Left lung (tissue), 14 donors: ENCODE measurements around the gene MYPOP. TPM values are rescaled to one million over a fixed set of nuclear protein-coding genes. Genes with fewer than 3 reads are reported as not detected.

ENCODE experiments used
- ATAC-seq: fragments of 200-7000 bp; cut with Tn5 transposase; one replicate; pipeline ENCODE4 v1.9.1; 2020; ENCODE audit warnings: moderate library complexity
- DNase-seq, 4 donors: peaks; one replicate each; pipeline ENCODE4 v3.0.0-alpha.2; 2013 to 2020
- H3K27ac ChIP-seq, 2 donors: fragments of 200-600 bp; sonication (generic) in 1 of 2; one replicate each; pipeline versions ENCODE4 v1.5.0 to v1.8.0; 2020 to 2021
- H3K27me3 ChIP-seq, 2 donors: fragments of 200-600 bp; sonication (generic) in 1 of 2; one replicate each; pipeline versions ENCODE4 v1.5.0 to v1.8.0; 2020 to 2021
- H3K36me3 ChIP-seq, 2 donors: fragments of 200-600 bp; sonication (generic) in 1 of 2; one replicate each; pipeline versions ENCODE4 v1.5.0 to v1.8.0; 2020 to 2021
- H3K4me1 ChIP-seq, 2 donors: fragments of 200-600 bp; one replicate each; pipeline ENCODE4 v1.8.0; 2021
- H3K4me3 ChIP-seq, 2 donors: fragments of 200-600 bp; sonication (generic) in 1 of 2; one replicate each; pipeline versions ENCODE4 v1.5.0 to v1.8.0; 2020 to 2021; ENCODE audit warnings: mild to moderate bottlenecking in 1 of 2
- H3K9me3 ChIP-seq, 2 donors: fragments of 200-600 bp; sonication (generic) in 1 of 2; one replicate each; pipeline versions ENCODE4 v1.5.0 to v1.8.0; 2020 to 2021
- CTCF ChIP-seq, 2 donors: fragments of 200-600 bp; sonication (generic) in 1 of 2; IDR thresholded peaks; one replicate each; pipeline versions ENCODE4 v1.5.0 to v1.8.0; 2021; ENCODE audit warnings: antibody characterized with exemption in 2 of 2
- intact Hi-C, 2 donors: fragments of 100-400 bp; cut with DNase I; formaldehyde crosslinking; loops; one replicate each; pipeline versions ENCODE4 v1.11.2 to v1.14.2; 2022
- long read RNA-seq, 12 donors: library from polyadenylated mRNA in 2 of 12; unstranded in 2 of 12; transcript quantifications; one replicate each; pipeline ENCODE4 v2.0.0 and lab custom pipeline, GENCODE V29; 2019 to 2026
- polyA plus RNA-seq, 6 donors: library from polyadenylated mRNA; unstranded; fragments of 120-200 nt; gene quantifications; one replicate each; pipeline ENCODE4 v1.2.1, GENCODE V29; 2013; ENCODE audit not compliant: insufficient read length in 6 of 6
- total RNA-seq, 2 donors: library from RNA; stranded (reverse); fragmentation: NEBNext Ultra II Directional; extraction: Animal tissue kit (Norgen Biotek cat#: 25700); gene quantifications; one replicate each; pipeline ENCODE4 v1.2.1, GENCODE V29; 2021
- donor health status: DM: no; HTN: yes; CAD: no.
- donor health status: DM: no; HTN: no; CAD: no.

Gene MYPOP
- total RNA-seq = 1 to 10 TPM; 7.2 to 8.7 TPM
- polyA plus RNA-seq = 1 to 10 TPM; 3.6 to 6.9 (median 4.8) TPM
- long read RNA-seq, donor 1, transcript MYPOP-201 (3 exons, 1,890 nt) = major isoform, 5 of 5 reads
- long read RNA-seq, donor 1, partial matches to known transcripts = 0 of 5 reads
- long read RNA-seq, donor 1, other reads (novel, unspliced or antisense) = 0 of 5 reads
- long read RNA-seq, donor 2, partial matches to known transcripts = 0 of 4 reads
- long read RNA-seq, donor 2, other reads (novel, unspliced or antisense) = 0 of 4 reads
- long read RNA-seq, donor 3, partial matches to known transcripts = 0 of 2 reads
- long read RNA-seq, donor 3, other reads (novel, unspliced or antisense) = 0 of 2 reads
- long read RNA-seq, donor 4 = 0 reads
- long read RNA-seq, donor 5, partial matches to known transcripts = 0 of 4 reads
- long read RNA-seq, donor 5, other reads (novel, unspliced or antisense) = 0 of 4 reads
- long read RNA-seq, donor 6, partial matches to known transcripts = 0 of 4 reads
- long read RNA-seq, donor 6, other reads (novel, unspliced or antisense) = 0 of 4 reads
- long read RNA-seq, donor 7, partial matches to known transcripts = 0 of 1 reads
- long read RNA-seq, donor 7, other reads (novel, unspliced or antisense) = 0 of 1 reads
- long read RNA-seq, donor 8, transcript MYPOP-201 (3 exons, 1,890 nt) = major isoform, 6 of 6 reads
- long read RNA-seq, donor 8, partial matches to known transcripts = 0 of 6 reads
- long read RNA-seq, donor 8, other reads (novel, unspliced or antisense) = 0 of 6 reads
- long read RNA-seq, donor 9 = 0 reads
- long read RNA-seq, donor 10 = 0 reads
- long read RNA-seq, donor 11 = 0 reads
- long read RNA-seq, donor 12, transcript MYPOP-201 (3 exons, 1,890 nt) = major isoform, 7 of 7 reads
- long read RNA-seq, donor 12, partial matches to known transcripts = 0 of 7 reads
- long read RNA-seq, donor 12, other reads (novel, unspliced or antisense) = 0 of 7 reads

- ATAC-seq = no peak
- H3K4me1 ChIP-seq = peaks cover 11 to 20% of the 10 kb centered on the region in 2 donors
- H3K9me3 ChIP-seq = no peaks in the 10 kb centered on the region
- intact Hi-C loops = no loop called here
- H3K27ac ChIP-seq = peak within 1 kb of the TSS; percentile 43 to 85
- DNase-seq = no peak
- H3K4me3 ChIP-seq = peak within 1 kb of the TSS; percentile 57 to 76
- peaks cover 0 to 23% of the 10 kb centered on the region in 2 donors for H3K36me3 ChIP-seq
- TF ChIP-seq CTCF (IDR thresholded peaks at IDR 0.05) = no peak
- H3K27me3 ChIP-seq = no peaks in the 10 kb centered on the region
Measured at GRCh38 chr19:45901912-45902650, at the start of gene MYPOP. MYPOP (minus strand) TSS chr19:45902613; CDS start chr19:45901773, 840 bp downstream.

- H3K27me3 ChIP-seq = peaks cover 0 to 36% of the 10 kb centered on the region in 2 donors
- H3K9me3 ChIP-seq = no peaks in the 10 kb centered on the region
- peaks cover 0 to 6% of the 10 kb centered on the region in 2 donors for H3K36me3 ChIP-seq
- DNase-seq (no peak), ATAC-seq (no peak)
- intact Hi-C loops = no loop called here
- no peak for TF ChIP-seq CTCF (IDR thresholded peaks at IDR 0.05)
- peaks cover 0 to 2% of the 10 kb centered on the region in 2 donors for H3K4me1 ChIP-seq
- no peak overlapping the region for H3K27ac ChIP-seq
- H3K4me3 ChIP-seq = no peak overlapping the region
Measured at GRCh38 chr19:45947926-45948325, 45.5 kb upstream of the MYPOP start.

GRCh38 chr19:45940515-45940805 is 38.0 kb upstream of the MYPOP start:
- intact Hi-C loops = no loop called here
- ATAC-seq (no peak), DNase-seq (no peak)

GRCh38 chr19:45939792-45940514 is 37.5 kb upstream of the MYPOP start:
- H3K27ac ChIP-seq = no peak overlapping the region
- no peak overlapping the region for H3K4me3 ChIP-seq
- DNase-seq (no peak), ATAC-seq (peak; percentile 22)
- intact Hi-C loops = no loop called here
- H3K9me3 ChIP-seq = no peaks in the 10 kb centered on the region
- H3K36me3 ChIP-seq = peaks cover 0 to 5% of the 10 kb centered on the region in 2 donors
- TF ChIP-seq CTCF (IDR thresholded peaks at IDR 0.05) = no peak
- peaks cover 11 to 80% of the 10 kb centered on the region in 2 donors for H3K27me3 ChIP-seq
- no peaks in the 10 kb centered on the region for H3K4me1 ChIP-seq

More at GRCh38 chr19:45940515-45940805, 38.0 kb upstream of the MYPOP start:
- no peaks in the 10 kb centered on the region for H3K4me1 ChIP-seq
- H3K4me3 ChIP-seq = no peak overlapping the region
- H3K36me3 ChIP-seq = peaks cover 0 to 5% of the 10 kb centered on the region in 2 donors
- no peaks in the 10 kb centered on the region for H3K9me3 ChIP-seq
- no peak for TF ChIP-seq CTCF (IDR thresholded peaks at IDR 0.05)
- H3K27me3 ChIP-seq = peaks cover 11 to 75% of the 10 kb centered on the region in 2 donors
- no peak overlapping the region for H3K27ac ChIP-seq
